GM12875 (cell line): ENCODE results near the gene CXCL3.

Source experiments
- H3K4me3 ChIP-seq: one replicate; pipeline ENCODE4 v1.5.1; 2011; ENCODE audit warnings: low read depth, low read length, control low read depth
- TF ChIP-seq, protein P1 (sequence below): IDR thresholded peaks from 2 replicates; pipeline ENCODE4 v1.5.1; 2011; ENCODE audit warnings: low read depth, mild to moderate bottlenecking, control low read depth, inconsistent platforms, low read length, moderate library complexity, borderline replicate concordance; ENCODE audit not compliant: insufficient read depth

The CXCL3 gene

DNA sequence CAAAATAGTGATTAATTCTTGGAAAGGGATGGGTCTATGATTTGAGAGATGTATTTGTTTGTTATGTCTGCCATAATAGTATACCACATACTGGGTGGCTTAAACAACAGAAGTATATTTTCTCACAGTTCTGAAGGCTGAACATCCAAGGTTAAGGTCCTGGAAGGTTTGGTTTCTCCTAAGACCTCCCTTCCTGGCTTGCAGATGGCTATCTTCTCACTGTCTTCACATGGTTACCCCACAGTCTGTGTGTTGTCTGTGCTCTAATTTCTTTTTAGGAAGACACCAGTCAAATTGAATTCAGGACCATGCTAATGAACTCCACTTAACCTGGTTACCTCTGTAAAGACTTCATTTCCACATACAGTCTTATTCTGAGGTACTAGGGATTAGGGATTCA, 34.9 kb upstream of the CXCL3 start:
- TF ChIP-seq, protein P1, sequence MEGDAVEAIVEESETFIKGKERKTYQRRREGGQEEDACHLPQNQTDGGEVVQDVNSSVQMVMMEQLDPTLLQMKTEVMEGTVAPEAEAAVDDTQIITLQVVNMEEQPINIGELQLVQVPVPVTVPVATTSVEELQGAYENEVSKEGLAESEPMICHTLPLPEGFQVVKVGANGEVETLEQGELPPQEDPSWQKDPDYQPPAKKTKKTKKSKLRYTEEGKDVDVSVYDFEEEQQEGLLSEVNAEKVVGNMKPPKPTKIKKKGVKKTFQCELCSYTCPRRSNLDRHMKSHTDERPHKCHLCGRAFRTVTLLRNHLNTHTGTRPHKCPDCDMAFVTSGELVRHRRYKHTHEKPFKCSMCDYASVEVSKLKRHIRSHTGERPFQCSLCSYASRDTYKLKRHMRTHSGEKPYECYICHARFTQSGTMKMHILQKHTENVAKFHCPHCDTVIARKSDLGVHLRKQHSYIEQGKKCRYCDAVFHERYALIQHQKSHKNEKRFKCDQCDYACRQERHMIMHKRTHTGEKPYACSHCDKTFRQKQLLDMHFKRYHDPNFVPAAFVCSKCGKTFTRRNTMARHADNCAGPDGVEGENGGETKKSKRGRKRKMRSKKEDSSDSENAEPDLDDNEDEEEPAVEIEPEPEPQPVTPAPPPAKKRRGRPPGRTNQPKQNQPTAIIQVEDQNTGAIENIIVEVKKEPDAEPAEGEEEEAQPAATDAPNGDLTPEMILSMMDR: no peak
- H3K4me3 ChIP-seq: no peak overlapping the region

DNA sequence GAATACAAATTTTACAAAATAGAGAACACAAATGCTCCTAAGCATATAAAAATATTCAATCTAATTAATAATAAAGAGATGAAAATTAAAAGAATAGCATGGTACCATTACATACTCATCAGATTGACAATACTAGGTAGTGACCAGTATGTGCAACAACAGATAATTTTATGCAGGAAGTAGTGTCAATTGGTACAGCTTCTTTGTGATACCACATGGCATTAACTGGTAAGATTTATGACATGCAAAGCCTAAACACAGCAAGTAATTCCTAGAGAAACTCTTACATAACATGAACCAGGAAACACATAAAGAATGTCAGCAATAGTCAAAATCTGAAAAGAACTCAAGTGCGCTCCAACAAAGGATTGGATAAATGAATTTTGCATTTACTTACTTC, 34.2 kb upstream of the CXCL3 start:
- TF ChIP-seq, protein P1: no peak
- H3K4me3 ChIP-seq: no peak overlapping the region

- TF ChIP-seq, protein P1: no peak
- H3K4me3 ChIP-seq: no peak overlapping the region
These were observed 29.1 kb upstream of the CXCL3 start for GRCh38 chr4:74067586-74067985.

DNA sequence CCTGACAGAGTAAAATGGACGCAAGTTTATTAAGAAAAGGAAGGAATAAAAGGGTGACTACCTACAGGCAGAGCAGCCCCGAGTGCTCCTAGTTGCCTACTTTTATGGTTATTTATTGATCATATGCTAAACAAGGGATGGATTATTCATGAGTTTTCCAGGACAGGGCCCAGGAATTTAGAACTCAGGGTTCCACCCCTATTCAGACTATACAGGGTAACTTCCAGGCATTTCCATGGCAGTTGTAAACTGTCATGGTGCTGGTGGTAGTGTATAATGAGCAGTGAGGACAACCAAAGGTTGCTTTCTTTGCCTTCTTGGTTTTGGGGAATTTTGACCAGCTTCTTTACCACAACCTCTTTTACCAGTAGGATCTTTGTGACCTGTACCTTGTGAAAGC, 27.7 kb upstream of the CXCL3 start:
- TF ChIP-seq, protein P1: no peak
- no peak overlapping the region for H3K4me3 ChIP-seq

GRCh38 chr4:74065115-74065642, 26.7 kb upstream of the CXCL3 start:
- no peak overlapping the region for H3K4me3 ChIP-seq
- TF ChIP-seq, protein P1: no peak

DNA sequence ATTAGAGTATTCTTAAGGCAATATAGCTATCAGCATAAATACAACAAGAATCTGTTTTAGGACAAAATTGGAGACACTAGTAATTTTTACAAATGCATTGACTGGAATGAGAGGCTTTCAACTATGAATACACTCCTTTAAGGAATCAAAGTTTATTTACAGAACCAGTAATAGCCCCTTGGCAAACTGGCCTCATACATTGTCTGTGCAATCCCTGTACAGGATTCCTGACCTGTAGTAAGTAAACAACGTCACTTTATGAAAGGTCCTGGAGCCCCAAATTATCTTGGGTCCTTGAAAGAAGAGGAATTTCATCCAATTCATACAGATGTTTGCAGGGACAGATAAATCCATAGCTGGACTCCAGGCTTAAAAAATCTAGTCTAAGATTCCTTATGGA, 25.4 kb upstream of the CXCL3 start:
- TF ChIP-seq, protein P1: no peak
- H3K4me3 ChIP-seq: no peak overlapping the region

DNA sequence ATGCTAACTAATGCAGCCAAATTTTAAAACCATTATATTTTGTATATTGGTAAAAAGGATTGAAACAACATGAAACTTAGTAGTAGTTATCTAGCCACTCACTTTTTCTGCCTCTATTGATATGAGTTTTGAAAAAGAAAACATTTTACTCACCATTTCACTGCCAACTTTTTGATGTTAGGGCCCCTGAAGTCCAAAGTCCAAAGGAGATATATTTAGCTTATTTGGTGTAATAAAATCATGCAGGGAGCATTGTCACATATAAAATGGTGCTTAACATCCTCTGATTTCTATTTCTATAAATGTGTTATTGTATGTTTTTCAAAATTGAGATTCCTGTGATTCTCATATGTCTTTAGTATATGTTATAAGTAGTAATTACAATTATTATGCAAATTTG, 24.5 kb upstream of the CXCL3 start:
- TF ChIP-seq, protein P1: no peak
- H3K4me3 ChIP-seq: no peak overlapping the region
